AG04450 (cell line): Measurements from ENCODE around the gene GNAI2. TPM values are rescaled to one million over a fixed set of nuclear protein-coding genes. Genes with fewer than 3 reads are reported as not detected.

Experiments
- CTCF ChIA-PET: fragments of 300-600, 350-600 bp; formaldehyde crosslinking; extraction: SDS; loops from one replicate; lab custom pipeline; 2022; ENCODE audit warnings: antibody characterized with exemption, inconsistent platforms; lab: Charles Lee
- POLR2A ChIA-PET: fragments of 350-600 bp; formaldehyde crosslinking; extraction: SDS; loops from one replicate; lab custom pipeline; 2021; ENCODE audit warnings: antibody characterized with exemption, inconsistent platforms; lab: Yijun Ruan, JAX
- DNase-seq: peaks from one replicate; pipeline ENCODE4 v3.0.0-alpha.2; 2011; ENCODE audit warnings: low read depth, low spot score
- H3K27ac ChIP-seq: one replicate; pipeline ENCODE4 v1.5.1; 2012; ENCODE audit warnings: low read depth, low read length, control low read depth
- H3K27me3 ChIP-seq: one replicate; pipeline ENCODE4 v1.6.0; 2012; ENCODE audit warnings: low read length; ENCODE audit not compliant: control insufficient read depth, insufficient read depth
- H3K4me3 ChIP-seq: 2 replicates; pipeline ENCODE4 v1.5.1; 2011; ENCODE audit warnings: mild to moderate bottlenecking, low read depth, low read length, control low read depth
- H3K9me3 ChIP-seq: 2 replicates; pipeline ENCODE4 v1.5.1; 2012; ENCODE audit warnings: low read length; ENCODE audit not compliant: control insufficient read depth, insufficient read depth
- polyA plus RNA-seq: library from polyadenylated mRNA; depleted of rRNA; stranded (reverse); fragments of >200 nt; gene quantifications from 2 replicates; pipeline ENCODE4 v1.2.3, GENCODE V29; 2011
- TF ChIP-seq, protein P1 (sequence below): IDR thresholded peaks from 2 replicates; pipeline ENCODE4 v1.5.1; 2011; ENCODE audit warnings: low read depth, low read length, control low read depth, inconsistent platforms

GNAI2 gene
- polyA plus RNA-seq, 1 experiment, result 603 TPM

DNA sequence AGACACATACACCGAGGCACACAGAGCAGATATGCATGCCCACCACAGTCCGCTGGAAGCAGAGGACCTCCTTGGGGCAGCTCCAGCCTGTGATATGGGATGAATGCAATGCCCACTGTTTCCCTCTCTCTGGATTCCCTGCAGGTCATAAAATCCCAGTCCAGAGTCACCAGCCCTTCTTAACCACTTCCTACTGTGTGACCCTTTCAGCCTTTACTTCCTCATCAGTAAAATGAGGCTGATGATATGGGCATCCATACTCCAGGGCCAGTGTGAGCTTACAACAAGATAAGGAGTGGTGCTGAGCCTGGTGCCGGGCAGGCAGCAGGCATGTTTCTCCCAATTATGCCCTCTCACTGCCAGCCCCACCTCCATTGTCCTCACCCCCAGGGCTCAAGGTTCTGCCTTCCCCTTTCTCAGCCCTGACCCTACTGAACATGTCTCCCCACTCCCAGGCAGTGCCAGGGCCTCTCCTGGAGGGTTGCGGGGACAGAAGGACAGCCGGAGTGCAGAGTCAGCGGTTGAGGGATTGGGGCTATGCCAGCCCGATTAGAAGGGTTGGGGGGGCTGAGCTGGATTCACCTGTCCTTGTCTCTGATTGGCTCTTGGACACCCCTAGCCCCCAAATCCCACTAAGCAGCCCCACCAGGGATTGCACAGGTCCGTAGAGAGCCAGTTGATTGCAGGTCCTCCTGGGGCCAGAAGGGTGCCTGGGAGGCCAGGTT is 44.9 kb upstream of the GNAI2 start, which contains the start of gene GNAT1:
TSS of gene GNAT1 (plus strand) at position 675 of the 725 bp plus-strand sequence. CDS start 116 bp downstream, outside the sequence.
- H3K9me3 ChIP-seq, result no peaks in the 10 kb centered on the region; the same call in 1 of the 2 replicates
- ChIA-PET POLR2A (interaction anchor here (0.7 to 3.6 kb wide), 2 partner anchors 34 to 68 kb away, joined by 8 to 12 read pairs; no protein-coding TSS in a partner anchor), CTCF (interaction anchor here (1.1 to 9.3 kb wide), 10 partner anchors 11 to 133 kb away, joined by 3 to 324 read pairs (median 12); partner anchors contain the start of gene SLC38A3)
- no peak within 1 kb of the TSS for H3K27ac ChIP-seq
- peaks cover 33% of the 10 kb centered on the region for H3K27me3 ChIP-seq
- DNase-seq, result no peak
- TF ChIP-seq, protein P1, sequence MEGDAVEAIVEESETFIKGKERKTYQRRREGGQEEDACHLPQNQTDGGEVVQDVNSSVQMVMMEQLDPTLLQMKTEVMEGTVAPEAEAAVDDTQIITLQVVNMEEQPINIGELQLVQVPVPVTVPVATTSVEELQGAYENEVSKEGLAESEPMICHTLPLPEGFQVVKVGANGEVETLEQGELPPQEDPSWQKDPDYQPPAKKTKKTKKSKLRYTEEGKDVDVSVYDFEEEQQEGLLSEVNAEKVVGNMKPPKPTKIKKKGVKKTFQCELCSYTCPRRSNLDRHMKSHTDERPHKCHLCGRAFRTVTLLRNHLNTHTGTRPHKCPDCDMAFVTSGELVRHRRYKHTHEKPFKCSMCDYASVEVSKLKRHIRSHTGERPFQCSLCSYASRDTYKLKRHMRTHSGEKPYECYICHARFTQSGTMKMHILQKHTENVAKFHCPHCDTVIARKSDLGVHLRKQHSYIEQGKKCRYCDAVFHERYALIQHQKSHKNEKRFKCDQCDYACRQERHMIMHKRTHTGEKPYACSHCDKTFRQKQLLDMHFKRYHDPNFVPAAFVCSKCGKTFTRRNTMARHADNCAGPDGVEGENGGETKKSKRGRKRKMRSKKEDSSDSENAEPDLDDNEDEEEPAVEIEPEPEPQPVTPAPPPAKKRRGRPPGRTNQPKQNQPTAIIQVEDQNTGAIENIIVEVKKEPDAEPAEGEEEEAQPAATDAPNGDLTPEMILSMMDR, result no peak
- H3K4me3 ChIP-seq, result no peak within 1 kb of the TSS

DNA sequence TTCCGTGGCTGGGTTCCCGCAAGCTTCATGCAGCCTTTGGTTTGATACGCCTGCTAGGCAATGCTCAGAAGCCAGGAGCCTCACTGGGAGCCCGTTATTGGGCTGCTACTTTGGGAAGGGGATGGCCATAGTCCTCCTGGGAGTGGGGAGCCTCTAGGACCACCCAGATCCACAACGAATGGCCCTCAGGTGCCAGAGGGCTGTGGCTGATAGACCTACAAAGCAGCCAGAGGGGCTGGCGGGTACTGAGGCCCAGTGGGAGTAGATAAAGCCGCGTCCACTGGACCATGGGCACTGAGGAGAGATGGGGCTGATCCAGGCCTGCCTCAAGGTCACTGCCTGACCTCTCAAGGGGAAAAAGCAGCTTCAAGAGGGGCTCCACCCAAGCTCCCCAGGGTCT is 43.9 kb upstream of the GNAI2 start:
- POLR2A ChIA-PET, result interaction anchor here (0.6 kb wide), 1 partner anchor 35 kb away, joined by 7 read pairs; no protein-coding TSS in a partner anchor
- no peak for DNase-seq

GRCh38 chr3:50192689-50193141 is 43.3 kb upstream of the GNAI2 start:
- DNase-seq, result peak; percentile 15
- no peak overlapping the region for H3K27ac ChIP-seq
- no peak overlapping the region for H3K4me3 ChIP-seq
- H3K9me3 ChIP-seq, result no peaks in the 10 kb centered on the region; the same call in 1 of the 2 replicates
- H3K27me3 ChIP-seq, result peaks cover 36% of the 10 kb centered on the region
- CTCF ChIA-PET, result interaction anchor here (0.8 to 9.3 kb wide), 25 partner anchors 10 to 132 kb away, joined by 3 to 324 read pairs (median 4); partner anchors contain the start of genes GNAI2 and SLC38A3
- POLR2A ChIA-PET, result no interaction called here
- TF ChIP-seq, protein P1, result peak; percentile 93

More for the DNA sequence above, 43.9 kb upstream of the GNAI2 start:
- TF ChIP-seq, protein P1, result no peak
- CTCF ChIA-PET, result interaction anchor here (0.6 to 9.3 kb wide), 24 partner anchors 9 to 132 kb away, joined by 3 to 324 read pairs (median 4); partner anchors contain the start of genes GNAI2 and SLC38A3
- no peak overlapping the region for H3K27ac ChIP-seq
- no peak overlapping the region for H3K4me3 ChIP-seq
- no peaks in the 10 kb centered on the region; the same call in 1 of the 2 replicates for H3K9me3 ChIP-seq
- peaks cover 36% of the 10 kb centered on the region for H3K27me3 ChIP-seq

GRCh38 chr3:50193286-50193685 is 42.7 kb upstream of the GNAI2 start:
- TF ChIP-seq, protein P1, result no peak
- DNase-seq, result no peak
- peaks cover 36% of the 10 kb centered on the region for H3K27me3 ChIP-seq
- H3K4me3 ChIP-seq, result no peak overlapping the region
- H3K27ac ChIP-seq, result no peak overlapping the region
- no peaks in the 10 kb centered on the region; the same call in 1 of the 2 replicates for H3K9me3 ChIP-seq
- POLR2A ChIA-PET, result interaction anchor here (1.0 kb wide), 1 partner anchor 42 kb away, joined by 4 read pairs; no protein-coding TSS in a partner anchor
- CTCF ChIA-PET, result interaction anchor here (0.6 to 9.3 kb wide), 16 partner anchors 10 to 131 kb away, joined by 3 to 324 read pairs (median 10); partner anchors contain the start of gene SLC38A3
